Breast epithelium (tissue), 4 donors: ENCODE measurements around the gene CACNB2. TPM values are rescaled to one million over a fixed set of nuclear protein-coding genes. Genes with fewer than 3 reads are reported as not detected.

Source experiments
- DNase-seq, 2 donors: peaks; one replicate each; pipeline ENCODE4 v3.0.0-alpha.2; 2019; ENCODE audit warnings: low spot score in 2 of 2
- H3K27ac ChIP-seq, 2 donors: fragments of 200-600 bp; sonication (generic) in 1 of 2; one replicate each; pipeline ENCODE4 v1.5.1; 2016 to 2019; ENCODE audit warnings: mild to moderate bottlenecking in 1 of 2
- H3K27me3 ChIP-seq, 2 donors: fragments of 200-600 bp; sonication (generic) in 1 of 2; one replicate each; pipeline versions ENCODE4 v1.5.1 to v1.6.0; 2017 to 2019; ENCODE audit warnings: control low read depth in 1 of 2, mild to moderate bottlenecking in 1 of 2
- H3K36me3 ChIP-seq: fragments of 200-600 bp; one replicate; pipeline ENCODE4 v1.5.1; 2019
- H3K4me1 ChIP-seq, 2 donors: fragments of 200-600 bp; sonication (generic); one replicate each; pipeline ENCODE4 v1.5.1; 2016 to 2019; ENCODE audit warnings: control low read depth in 1 of 2
- H3K4me3 ChIP-seq, 3 donors: fragments of 200-600 bp; sonication (generic); 1 replicate in 2 of 3; 2 replicates in 1 of 3; pipeline ENCODE4 v1.5.1; 2016 to 2019; ENCODE audit warnings: mild to moderate bottlenecking in 3 of 3, moderate library complexity in 2 of 3
- H3K9me3 ChIP-seq, 2 donors: fragments of 200-600 bp; sonication (generic) in 1 of 2; one replicate each; pipeline ENCODE4 v1.5.1; 2016 to 2019; ENCODE audit warnings: control low read depth in 1 of 2
- POLR2A ChIP-seq: fragments of 450-650 bp; IDR thresholded peaks from one replicate; pipeline ENCODE4 v1.6.1; 2016; ENCODE audit warnings: antibody characterized with exemption, mild to moderate bottlenecking, moderate library complexity
- POLR2AphosphoS5 ChIP-seq, 3 donors: sonication (generic); formaldehyde crosslinking; IDR thresholded peaks; one replicate each; pipeline ENCODE4 v1.6.1; 2017; ENCODE audit warnings: antibody characterized with exemption in 3 of 3
- intact Hi-C: fragments of 100-400 bp; cut with DNase I; formaldehyde crosslinking; loops from one replicate; pipeline ENCODE4 v1.15.1; 2023; ENCODE audit warnings: low total_unique reads
- total RNA-seq, 3 donors: library from RNA; depleted of rRNA; stranded (reverse); fragments of >200 nt; gene quantifications; one replicate each; pipeline ENCODE4 v1.1.0, GENCODE V29; 2016
- TF ChIP-seq, protein P1 (sequence below), 3 donors: fragments of 450-650 bp; IDR thresholded peaks; one replicate each; pipeline ENCODE4 v1.5.1; 2016 to 2017; ENCODE audit warnings: antibody characterized with exemption in 3 of 3, mild to moderate bottlenecking in 3 of 3, moderate library complexity in 3 of 3

CACNB2 gene
- total RNA-seq, 3 donors from 2014 or later, result 0.48 to 8.9 (median 7.5) TPM

DNA sequence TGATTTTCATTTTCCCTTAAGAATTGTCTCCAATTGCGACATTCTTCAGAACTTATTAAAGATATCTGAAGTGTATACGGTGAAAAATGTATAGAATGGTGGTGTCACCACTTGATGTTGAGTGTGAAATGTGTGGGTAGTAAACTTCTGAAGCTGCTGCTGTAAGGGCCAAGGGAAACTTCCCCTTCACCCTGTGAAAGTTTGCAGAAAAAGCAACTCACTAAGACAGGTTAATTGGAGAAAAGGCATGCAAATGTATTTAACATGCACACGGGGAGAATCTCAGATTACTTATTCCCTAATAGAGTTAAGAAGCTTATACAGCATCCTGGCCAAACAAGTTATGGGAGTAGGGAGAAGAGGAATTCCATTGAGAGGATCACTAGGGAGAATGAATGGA is 338.1 kb downstream of the CACNB2 start:
- Histone ChIP-seq H3K9me3 (no peaks in the 10 kb centered on the region), H3K36me3 (no peaks in the 10 kb centered on the region)

DNA sequence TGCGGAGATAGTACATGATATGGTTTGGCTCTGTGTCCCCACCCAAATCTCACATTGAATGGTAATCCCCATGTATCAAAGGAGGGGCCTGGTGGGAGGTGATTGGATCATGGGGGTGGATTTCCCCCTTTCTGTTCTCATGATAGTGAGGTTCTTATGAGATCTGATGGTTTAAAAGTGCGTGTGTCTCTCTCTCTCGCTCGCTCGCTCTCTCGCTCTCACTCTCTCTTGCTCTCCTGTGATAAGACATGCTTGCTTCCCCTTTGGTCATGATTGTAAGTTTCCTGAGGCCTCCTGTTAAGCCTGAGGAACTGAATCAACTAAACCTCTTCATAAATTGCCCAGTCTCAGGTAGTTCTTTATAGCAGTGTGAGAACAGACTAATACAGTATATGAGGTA is 339.3 kb downstream of the CACNB2 start:
- no peaks in the 10 kb centered on the region for H3K4me1 ChIP-seq
- no peak for DNase-seq
- no peaks in the 10 kb centered on the region for H3K9me3 ChIP-seq
- H3K4me3 ChIP-seq, result no peak overlapping the region
- no peaks in the 10 kb centered on the region for H3K36me3 ChIP-seq
- intact Hi-C loops, result no loop called here
- no peaks in the 10 kb centered on the region for H3K27me3 ChIP-seq
- TF ChIP-seq POLR2AphosphoS5 (IDR thresholded peaks at IDR 0.05) (no peak), POLR2A (no peak)
- TF ChIP-seq, protein P1, sequence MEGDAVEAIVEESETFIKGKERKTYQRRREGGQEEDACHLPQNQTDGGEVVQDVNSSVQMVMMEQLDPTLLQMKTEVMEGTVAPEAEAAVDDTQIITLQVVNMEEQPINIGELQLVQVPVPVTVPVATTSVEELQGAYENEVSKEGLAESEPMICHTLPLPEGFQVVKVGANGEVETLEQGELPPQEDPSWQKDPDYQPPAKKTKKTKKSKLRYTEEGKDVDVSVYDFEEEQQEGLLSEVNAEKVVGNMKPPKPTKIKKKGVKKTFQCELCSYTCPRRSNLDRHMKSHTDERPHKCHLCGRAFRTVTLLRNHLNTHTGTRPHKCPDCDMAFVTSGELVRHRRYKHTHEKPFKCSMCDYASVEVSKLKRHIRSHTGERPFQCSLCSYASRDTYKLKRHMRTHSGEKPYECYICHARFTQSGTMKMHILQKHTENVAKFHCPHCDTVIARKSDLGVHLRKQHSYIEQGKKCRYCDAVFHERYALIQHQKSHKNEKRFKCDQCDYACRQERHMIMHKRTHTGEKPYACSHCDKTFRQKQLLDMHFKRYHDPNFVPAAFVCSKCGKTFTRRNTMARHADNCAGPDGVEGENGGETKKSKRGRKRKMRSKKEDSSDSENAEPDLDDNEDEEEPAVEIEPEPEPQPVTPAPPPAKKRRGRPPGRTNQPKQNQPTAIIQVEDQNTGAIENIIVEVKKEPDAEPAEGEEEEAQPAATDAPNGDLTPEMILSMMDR (IDR thresholded peaks at IDR 0.05), result no peak
- no peak overlapping the region for H3K27ac ChIP-seq

More for the DNA sequence above, 338.1 kb downstream of the CACNB2 start:
- intact Hi-C loops, result no loop called here
- TF ChIP-seq, protein P1 (IDR thresholded peaks at IDR 0.05), result no peak
- TF ChIP-seq POLR2AphosphoS5 (IDR thresholded peaks at IDR 0.05) (no peak), POLR2A (no peak)
- Histone ChIP-seq H3K27ac (no peak overlapping the region), H3K4me1 (no peaks in the 10 kb centered on the region), H3K4me3 (no peak overlapping the region), H3K27me3 (no peaks in the 10 kb centered on the region)
- DNase-seq, result no peak

DNA sequence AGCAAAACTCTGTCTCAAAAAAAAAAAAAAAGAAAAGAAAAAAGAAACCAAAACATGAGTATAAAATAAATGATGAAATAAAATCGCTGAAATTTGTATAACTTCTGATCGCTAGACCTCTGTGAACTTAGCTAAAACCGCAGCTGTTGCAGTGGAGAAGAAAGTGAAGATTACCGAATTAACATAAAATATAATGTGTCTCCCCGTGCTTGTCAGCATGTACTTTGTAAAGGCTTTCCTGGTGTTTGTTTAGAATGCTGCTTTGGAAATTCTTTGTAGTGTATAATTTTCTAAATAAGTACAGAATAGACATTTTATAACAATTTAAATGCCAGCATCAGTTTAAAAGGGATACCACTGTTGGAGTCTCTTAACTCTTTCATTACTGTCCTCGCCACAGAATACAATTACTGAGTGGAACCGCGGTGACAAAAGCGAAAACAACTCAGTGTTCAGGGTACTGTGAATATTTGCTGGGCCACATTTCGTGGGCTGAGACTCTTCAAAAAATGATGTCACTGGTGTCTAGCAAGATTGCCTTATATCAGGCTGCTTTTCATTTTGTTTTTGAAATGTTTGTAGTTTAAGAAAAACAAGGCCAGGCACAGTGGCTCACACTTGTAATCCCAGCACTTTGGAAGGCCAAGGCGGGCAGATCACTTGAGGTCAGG is 343.4 kb downstream of the CACNB2 start:
- Histone ChIP-seq H3K9me3 (no peaks in the 10 kb centered on the region), H3K4me1 (no peaks in the 10 kb centered on the region), H3K4me3 (no peak overlapping the region), H3K27me3 (no peaks in the 10 kb centered on the region), H3K27ac (no peak overlapping the region), H3K36me3 (no peaks in the 10 kb centered on the region)
- DNase-seq, result no peak
- intact Hi-C loops, result no loop called here
- TF ChIP-seq, protein P1 (IDR thresholded peaks at IDR 0.05), result no peak
- no peak for TF ChIP-seq POLR2A
- no peak for TF ChIP-seq POLR2AphosphoS5 (IDR thresholded peaks at IDR 0.05)

DNA sequence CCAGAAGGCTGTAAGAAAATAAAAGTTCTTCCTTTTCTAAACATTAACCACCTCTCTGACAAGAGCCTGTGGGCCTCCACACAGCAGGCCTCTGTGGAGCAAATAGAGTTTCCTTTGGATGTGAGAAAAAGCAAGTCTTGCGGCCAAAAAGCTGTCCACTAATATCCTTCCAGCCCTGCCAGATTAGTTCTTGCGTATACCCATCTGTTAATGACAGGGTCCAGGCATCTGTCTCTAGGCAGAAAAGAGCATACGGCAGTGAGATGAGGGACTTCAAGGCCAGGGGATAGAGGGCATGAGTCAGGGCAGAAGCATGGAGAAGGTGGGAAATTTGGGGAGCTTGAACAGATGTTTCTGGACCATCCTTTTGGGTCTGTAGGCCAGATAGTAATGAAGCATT is 346.2 kb downstream of the CACNB2 start:
- TF ChIP-seq POLR2AphosphoS5 (IDR thresholded peaks at IDR 0.05), result no peak
- TF ChIP-seq, protein P1 (IDR thresholded peaks at IDR 0.05), result no peak
- TF ChIP-seq POLR2A, result no peak
- H3K27ac ChIP-seq, result no peak overlapping the region
- intact Hi-C loops, result no loop called here

DNA sequence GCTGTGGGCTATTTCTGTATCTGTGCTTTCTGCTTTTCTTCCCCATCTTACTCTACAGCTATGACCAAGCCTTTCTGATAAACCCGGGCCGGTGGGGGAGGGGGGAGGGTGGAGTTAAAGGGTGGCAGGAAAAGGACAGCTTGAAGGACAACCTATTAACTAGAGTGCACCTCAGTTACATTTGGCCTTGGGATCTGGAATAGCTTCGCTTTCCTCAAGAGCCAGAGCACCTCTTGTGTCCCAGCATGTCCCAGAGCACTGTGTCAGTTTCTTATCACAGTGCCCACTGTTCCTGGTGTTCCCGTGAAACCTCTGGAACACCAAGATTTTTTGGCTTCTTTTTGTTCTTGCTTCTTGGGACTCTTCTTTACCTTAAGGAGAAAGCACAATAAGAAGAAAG is 350.5 kb downstream of the CACNB2 start:
- no peak for DNase-seq
- H3K9me3 ChIP-seq, result no peaks in the 10 kb centered on the region
- H3K4me1 ChIP-seq, result no peaks in the 10 kb centered on the region
- no peak overlapping the region for H3K4me3 ChIP-seq
- TF ChIP-seq, protein P1 (IDR thresholded peaks at IDR 0.05), result no peak
- no peaks in the 10 kb centered on the region for H3K36me3 ChIP-seq
- no peaks in the 10 kb centered on the region for H3K27me3 ChIP-seq
- intact Hi-C loops, result loop anchor here (1.0 kb wide), 1 partner anchor 19 kb away; no protein-coding TSS in a partner anchor
- H3K27ac ChIP-seq, result no peak overlapping the region

More for the DNA sequence above, 346.2 kb downstream of the CACNB2 start:
- Histone ChIP-seq H3K27me3 (no peaks in the 10 kb centered on the region), H3K9me3 (no peaks in the 10 kb centered on the region), H3K4me3 (no peak overlapping the region), H3K4me1 (no peaks in the 10 kb centered on the region), H3K36me3 (no peaks in the 10 kb centered on the region)
- no peak for DNase-seq
